ENCODE results near the gene PLA2G2C. TPM values are rescaled to one million over a fixed set of nuclear protein-coding genes. Genes with fewer than 3 reads are reported as not detected.

The PLA2G2C gene
- total RNA-seq, 1 experiment from 2014 or later: not detected

DNA sequence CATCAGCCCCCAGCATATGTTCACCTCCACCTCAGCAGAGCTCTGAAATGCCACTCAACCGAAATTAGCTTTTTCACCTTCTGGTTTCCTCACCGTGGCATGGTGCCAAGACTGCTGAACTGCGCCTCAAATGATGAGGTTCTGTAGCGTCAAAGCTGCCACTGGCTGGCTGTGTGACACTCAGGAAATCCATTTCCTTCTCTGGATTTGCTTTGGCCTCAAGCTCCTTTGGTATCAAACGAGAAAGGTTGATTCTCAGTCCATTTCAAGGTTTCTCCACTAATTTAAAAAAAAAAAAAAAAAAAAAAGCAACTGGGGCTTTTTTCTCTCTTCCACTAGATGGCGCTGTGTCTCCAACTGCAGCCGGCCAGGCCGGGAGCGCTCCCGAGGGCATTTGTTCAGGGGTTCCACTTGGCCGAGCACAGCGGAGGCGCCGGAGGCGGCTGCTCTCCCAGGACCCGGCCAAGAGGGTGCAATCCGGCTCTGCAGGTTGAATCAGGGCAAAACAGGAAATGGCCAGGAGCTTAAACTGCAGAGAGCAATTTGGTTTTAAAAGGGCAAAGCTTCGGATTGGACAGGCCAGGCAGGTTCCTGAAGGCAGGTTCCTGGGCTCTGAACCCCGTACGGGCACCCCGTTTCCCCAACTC, 26.5 kb upstream of the PLA2G2C start:
- peak; percentile 95 for ATAC-seq

DNA sequence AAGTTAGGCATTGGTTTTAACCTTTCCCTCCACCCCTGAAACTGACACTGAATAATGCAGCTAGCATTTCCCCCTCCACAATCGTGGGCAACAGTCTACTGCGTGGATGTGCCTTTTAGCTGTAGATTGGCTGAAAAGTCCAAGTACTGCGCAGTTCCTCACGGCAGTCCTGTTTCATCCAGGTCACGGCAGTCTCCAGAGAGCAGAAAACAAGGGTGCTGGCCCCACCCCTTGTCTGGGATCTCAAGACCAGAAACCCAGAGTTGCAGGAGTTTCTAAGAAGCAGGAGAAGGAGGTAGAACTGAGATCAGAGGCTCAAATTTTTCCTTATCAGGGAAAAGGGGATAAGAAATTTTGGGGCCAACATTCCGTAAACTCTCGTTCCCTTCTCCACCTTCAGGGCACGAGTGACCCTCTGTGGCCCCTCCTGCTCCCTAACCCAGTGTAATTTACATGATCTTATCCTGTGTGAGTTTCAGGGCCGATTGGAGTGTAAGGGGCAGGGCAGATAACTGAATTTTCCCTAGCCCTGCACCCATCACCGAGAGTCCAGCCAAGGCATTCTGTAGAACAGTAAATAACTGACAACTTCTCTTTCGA, 25.9 kb upstream of the PLA2G2C start:
- H3K4me1 Mint-ChIP-seq: peaks cover 29% of the 10 kb centered on the region
- no peak for ATAC-seq
- DNase-seq (ENCODE audit: low spot score): no peak
- CTCF ChIA-PET: interaction anchor here (0.6 to 2.4 kb wide), 55 partner anchors 11 to 574 kb away, joined by 3 to 41 read pairs (median 6); partner anchors contain the start of genes CAMK2N1, HP1BP3, MUL1 and VWA5B1
- peaks cover 4% of the 10 kb centered on the region; the same call in 1 of the 2 replicates for H3K36me3 Mint-ChIP-seq
- peaks cover 13% of the 10 kb centered on the region for H3K9me3 Mint-ChIP-seq
- H3K27me3 Mint-ChIP-seq (ENCODE audit: low read depth): no peaks in the 10 kb centered on the region
- POLR2A ChIA-PET: interaction anchor here (1.2 kb wide), 1 partner anchor 133 kb away, joined by 3 read pairs; no protein-coding TSS in a partner anchor
- no peak overlapping the region for H3K27ac Mint-ChIP-seq
- H3K4me3 Mint-ChIP-seq: no peak overlapping the region
- TF ChIP-seq, protein P1, sequence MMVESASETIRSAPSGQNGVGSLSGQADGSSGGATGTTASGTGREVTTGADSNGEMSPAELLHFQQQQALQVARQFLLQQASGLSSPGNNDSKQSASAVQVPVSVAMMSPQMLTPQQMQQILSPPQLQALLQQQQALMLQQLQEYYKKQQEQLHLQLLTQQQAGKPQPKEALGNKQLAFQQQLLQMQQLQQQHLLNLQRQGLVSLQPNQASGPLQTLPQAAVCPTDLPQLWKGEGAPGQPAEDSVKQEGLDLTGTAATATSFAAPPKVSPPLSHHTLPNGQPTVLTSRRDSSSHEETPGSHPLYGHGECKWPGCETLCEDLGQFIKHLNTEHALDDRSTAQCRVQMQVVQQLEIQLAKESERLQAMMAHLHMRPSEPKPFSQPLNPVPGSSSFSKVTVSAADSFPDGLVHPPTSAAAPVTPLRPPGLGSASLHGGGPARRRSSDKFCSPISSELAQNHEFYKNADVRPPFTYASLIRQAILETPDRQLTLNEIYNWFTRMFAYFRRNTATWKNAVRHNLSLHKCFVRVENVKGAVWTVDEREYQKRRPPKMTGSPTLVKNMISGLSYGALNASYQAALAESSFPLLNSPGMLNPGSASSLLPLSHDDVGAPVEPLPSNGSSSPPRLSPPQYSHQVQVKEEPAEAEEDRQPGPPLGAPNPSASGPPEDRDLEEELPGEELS (CRISPR knock-in tag; IDR thresholded peaks at IDR 0.05): no peak
- TF ChIP-seq, protein P2, sequence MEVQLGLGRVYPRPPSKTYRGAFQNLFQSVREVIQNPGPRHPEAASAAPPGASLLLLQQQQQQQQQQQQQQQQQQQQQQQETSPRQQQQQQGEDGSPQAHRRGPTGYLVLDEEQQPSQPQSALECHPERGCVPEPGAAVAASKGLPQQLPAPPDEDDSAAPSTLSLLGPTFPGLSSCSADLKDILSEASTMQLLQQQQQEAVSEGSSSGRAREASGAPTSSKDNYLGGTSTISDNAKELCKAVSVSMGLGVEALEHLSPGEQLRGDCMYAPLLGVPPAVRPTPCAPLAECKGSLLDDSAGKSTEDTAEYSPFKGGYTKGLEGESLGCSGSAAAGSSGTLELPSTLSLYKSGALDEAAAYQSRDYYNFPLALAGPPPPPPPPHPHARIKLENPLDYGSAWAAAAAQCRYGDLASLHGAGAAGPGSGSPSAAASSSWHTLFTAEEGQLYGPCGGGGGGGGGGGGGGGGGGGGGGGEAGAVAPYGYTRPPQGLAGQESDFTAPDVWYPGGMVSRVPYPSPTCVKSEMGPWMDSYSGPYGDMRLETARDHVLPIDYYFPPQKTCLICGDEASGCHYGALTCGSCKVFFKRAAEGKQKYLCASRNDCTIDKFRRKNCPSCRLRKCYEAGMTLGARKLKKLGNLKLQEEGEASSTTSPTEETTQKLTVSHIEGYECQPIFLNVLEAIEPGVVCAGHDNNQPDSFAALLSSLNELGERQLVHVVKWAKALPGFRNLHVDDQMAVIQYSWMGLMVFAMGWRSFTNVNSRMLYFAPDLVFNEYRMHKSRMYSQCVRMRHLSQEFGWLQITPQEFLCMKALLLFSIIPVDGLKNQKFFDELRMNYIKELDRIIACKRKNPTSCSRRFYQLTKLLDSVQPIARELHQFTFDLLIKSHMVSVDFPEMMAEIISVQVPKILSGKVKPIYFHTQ (CRISPR knock-in tag; IDR thresholded peaks at IDR 0.05): no peak
- TF ChIP-seq IRF1 (CRISPR knock-in tag; IDR thresholded peaks at IDR 0.05): no peak
- no peak for TF ChIP-seq ZNF671 (CRISPR knock-in tag; IDR thresholded peaks at IDR 0.05)
- no peak for TF ChIP-seq ZNF423 (CRISPR knock-in tag; IDR thresholded peaks at IDR 0.05)
- TF ChIP-seq KAT7 (CRISPR knock-in tag; IDR thresholded peaks at IDR 0.05; ENCODE audit: borderline replicate concordance): no peak
- TF ChIP-seq TEAD1 (CRISPR knock-in tag; IDR thresholded peaks at IDR 0.05): no peak
- TF ChIP-seq ATF2 (CRISPR knock-in tag; IDR thresholded peaks at IDR 0.05; ENCODE audit: borderline replicate concordance, low read depth): no peak
- no peak for TF ChIP-seq GABPB1 (CRISPR knock-in tag; IDR thresholded peaks at IDR 0.05)
- TF ChIP-seq, protein P3, sequence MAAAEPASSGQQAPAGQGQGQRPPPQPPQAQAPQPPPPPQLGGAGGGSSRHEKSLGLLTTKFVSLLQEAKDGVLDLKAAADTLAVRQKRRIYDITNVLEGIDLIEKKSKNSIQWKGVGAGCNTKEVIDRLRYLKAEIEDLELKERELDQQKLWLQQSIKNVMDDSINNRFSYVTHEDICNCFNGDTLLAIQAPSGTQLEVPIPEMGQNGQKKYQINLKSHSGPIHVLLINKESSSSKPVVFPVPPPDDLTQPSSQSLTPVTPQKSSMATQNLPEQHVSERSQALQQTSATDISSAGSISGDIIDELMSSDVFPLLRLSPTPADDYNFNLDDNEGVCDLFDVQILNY (CRISPR knock-in tag; IDR thresholded peaks at IDR 0.05): no peak
- no peak for TF ChIP-seq ESRRA (CRISPR knock-in tag; IDR thresholded peaks at IDR 0.05; ENCODE audit: borderline replicate concordance)
- TF ChIP-seq ZNF219 (CRISPR knock-in tag; IDR thresholded peaks at IDR 0.05; ENCODE audit: borderline replicate concordance): no peak
- no peak for TF ChIP-seq FOXK1 (CRISPR knock-in tag; IDR thresholded peaks at IDR 0.05)
- TF ChIP-seq GRHL2 (CRISPR knock-in tag; IDR thresholded peaks at IDR 0.05; ENCODE audit: insufficient replicate concordance, severe bottlenecking): no peak
- TF ChIP-seq RELA (CRISPR knock-in tag; IDR thresholded peaks at IDR 0.05; ENCODE audit: borderline replicate concordance): no peak

More for the DNA sequence above, 26.5 kb upstream of the PLA2G2C start:
- CTCF ChIA-PET: interaction anchor here (0.5 to 2.4 kb wide), 91 partner anchors 11 to 1490 kb away, joined by 3 to 41 read pairs (median 4); partner anchors contain the start of genes CAMK2N1, HP1BP3, MUL1 and OTUD3
- peak overlapping the region; percentile 78; the same call in 1 of the 2 replicates for H3K27ac Mint-ChIP-seq
- H3K36me3 Mint-ChIP-seq: peaks cover 4% of the 10 kb centered on the region; the same call in 1 of the 2 replicates
- peak overlapping the region; percentile 39 for H3K4me3 Mint-ChIP-seq
- POLR2A ChIA-PET: interaction anchor here (0.7 to 1.2 kb wide), 3 partner anchors 132 to 281 kb away, joined by 3 read pairs; no protein-coding TSS in a partner anchor
- H3K27me3 Mint-ChIP-seq (ENCODE audit: low read depth): no peaks in the 10 kb centered on the region
- peaks cover 29% of the 10 kb centered on the region for H3K4me1 Mint-ChIP-seq
- peak; percentile 51; the same call in 1 of the 2 replicates for TF ChIP-seq ZNF423 (CRISPR knock-in tag; IDR thresholded peaks at IDR 0.05)
- TF ChIP-seq, protein P4, sequence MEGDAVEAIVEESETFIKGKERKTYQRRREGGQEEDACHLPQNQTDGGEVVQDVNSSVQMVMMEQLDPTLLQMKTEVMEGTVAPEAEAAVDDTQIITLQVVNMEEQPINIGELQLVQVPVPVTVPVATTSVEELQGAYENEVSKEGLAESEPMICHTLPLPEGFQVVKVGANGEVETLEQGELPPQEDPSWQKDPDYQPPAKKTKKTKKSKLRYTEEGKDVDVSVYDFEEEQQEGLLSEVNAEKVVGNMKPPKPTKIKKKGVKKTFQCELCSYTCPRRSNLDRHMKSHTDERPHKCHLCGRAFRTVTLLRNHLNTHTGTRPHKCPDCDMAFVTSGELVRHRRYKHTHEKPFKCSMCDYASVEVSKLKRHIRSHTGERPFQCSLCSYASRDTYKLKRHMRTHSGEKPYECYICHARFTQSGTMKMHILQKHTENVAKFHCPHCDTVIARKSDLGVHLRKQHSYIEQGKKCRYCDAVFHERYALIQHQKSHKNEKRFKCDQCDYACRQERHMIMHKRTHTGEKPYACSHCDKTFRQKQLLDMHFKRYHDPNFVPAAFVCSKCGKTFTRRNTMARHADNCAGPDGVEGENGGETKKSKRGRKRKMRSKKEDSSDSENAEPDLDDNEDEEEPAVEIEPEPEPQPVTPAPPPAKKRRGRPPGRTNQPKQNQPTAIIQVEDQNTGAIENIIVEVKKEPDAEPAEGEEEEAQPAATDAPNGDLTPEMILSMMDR (IDR thresholded peaks at IDR 0.05): peak; percentile 53
- no peak for TF ChIP-seq USF1 (CRISPR knock-in tag; IDR thresholded peaks at IDR 0.05)
- DNase-seq (ENCODE audit: low spot score): peak; percentile 91
- H3K9me3 Mint-ChIP-seq: peaks cover 13% of the 10 kb centered on the region

All from WTC11 (cell line).